ENCODE results near the gene MEX3D. TPM values are rescaled to one million over a fixed set of nuclear protein-coding genes. Genes with fewer than 3 reads are reported as not detected.

The MEX3D gene
- total RNA-seq, 6 experiments from 2014 or later = 6.7 to 16.6 (median 10.3) TPM

DNA sequence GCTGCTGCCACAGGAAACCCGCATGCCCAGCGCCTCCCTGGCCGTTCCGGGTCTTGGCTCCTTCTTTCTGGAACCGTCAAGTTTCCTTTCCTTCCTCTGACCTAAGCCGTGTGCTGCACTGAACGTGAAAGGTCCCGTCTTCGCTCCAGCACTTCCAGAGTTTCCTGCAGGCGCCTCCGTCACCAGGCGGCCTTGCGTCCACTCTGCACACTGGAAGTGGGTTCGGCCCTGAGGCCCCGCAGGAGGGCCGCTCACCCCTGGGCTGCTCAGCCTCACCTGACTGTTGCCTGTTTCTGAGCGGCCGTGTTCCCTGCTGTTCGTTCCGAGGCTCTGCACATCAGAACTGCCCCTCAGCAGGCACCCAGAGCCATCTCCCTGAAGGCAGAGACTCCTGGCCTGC lies 12.3 kb upstream of the MEX3D start:
- Histone ChIP-seq H3K4me1 (no peaks in the 10 kb centered on the region), H3K4me3 (no peak overlapping the region), H3K36me3 (peaks cover 0 to 51% (median 12%) of the 10 kb centered on the region in 4 donors), H3K27ac (no peak overlapping the region), H3K27me3 (no peaks in the 10 kb centered on the region), H3K9me3 (no peaks in the 10 kb centered on the region)
- peak; percentile 32 to 61 (median 37) for ATAC-seq
- no peak for DNase-seq
- 70% methylated on average over 6 of the region's 20 CpGs for WGBS (ENCODE audit: insufficient coverage, low coverage, low lambda C conversion rate, missing lambda C conversion rate)
- no peak for TF ChIP-seq POLR2A (IDR thresholded peaks at IDR 0.05)
- TF ChIP-seq, protein P1, sequence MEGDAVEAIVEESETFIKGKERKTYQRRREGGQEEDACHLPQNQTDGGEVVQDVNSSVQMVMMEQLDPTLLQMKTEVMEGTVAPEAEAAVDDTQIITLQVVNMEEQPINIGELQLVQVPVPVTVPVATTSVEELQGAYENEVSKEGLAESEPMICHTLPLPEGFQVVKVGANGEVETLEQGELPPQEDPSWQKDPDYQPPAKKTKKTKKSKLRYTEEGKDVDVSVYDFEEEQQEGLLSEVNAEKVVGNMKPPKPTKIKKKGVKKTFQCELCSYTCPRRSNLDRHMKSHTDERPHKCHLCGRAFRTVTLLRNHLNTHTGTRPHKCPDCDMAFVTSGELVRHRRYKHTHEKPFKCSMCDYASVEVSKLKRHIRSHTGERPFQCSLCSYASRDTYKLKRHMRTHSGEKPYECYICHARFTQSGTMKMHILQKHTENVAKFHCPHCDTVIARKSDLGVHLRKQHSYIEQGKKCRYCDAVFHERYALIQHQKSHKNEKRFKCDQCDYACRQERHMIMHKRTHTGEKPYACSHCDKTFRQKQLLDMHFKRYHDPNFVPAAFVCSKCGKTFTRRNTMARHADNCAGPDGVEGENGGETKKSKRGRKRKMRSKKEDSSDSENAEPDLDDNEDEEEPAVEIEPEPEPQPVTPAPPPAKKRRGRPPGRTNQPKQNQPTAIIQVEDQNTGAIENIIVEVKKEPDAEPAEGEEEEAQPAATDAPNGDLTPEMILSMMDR (IDR thresholded peaks at IDR 0.05) = no peak
- intact Hi-C loops (cut with DNase I) = no loop called here

DNA sequence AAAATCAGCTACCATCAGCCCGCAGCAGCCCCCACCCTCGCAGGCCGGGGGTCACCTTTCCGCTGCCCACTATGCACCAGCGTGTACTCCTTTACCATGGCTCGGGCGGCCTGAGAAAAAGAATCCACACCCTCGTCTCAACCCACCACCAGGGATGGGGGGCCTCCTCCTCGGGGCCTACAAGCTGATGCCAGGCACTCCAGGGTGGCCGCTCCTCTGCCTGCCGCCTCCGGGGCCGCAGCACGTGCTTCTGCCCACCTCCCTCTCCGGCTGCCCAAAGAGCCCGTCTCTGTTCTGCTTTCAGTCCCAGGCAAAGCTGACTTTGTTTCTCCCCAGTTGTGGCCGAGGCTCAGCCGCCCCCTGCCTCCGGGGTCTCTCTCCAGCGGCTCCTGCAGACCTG lies 11.1 kb upstream of the MEX3D start:
- Histone ChIP-seq H3K4me1 (no peaks in the 10 kb centered on the region), H3K27me3 (no peaks in the 10 kb centered on the region), H3K27ac (no peak overlapping the region), H3K36me3 (peaks cover 0 to 49% (median 11%) of the 10 kb centered on the region in 4 donors), H3K4me3 (no peak overlapping the region), H3K9me3 (no peaks in the 10 kb centered on the region)
- TF ChIP-seq, protein P1 (IDR thresholded peaks at IDR 0.05) = no peak
- no peak for TF ChIP-seq POLR2A (IDR thresholded peaks at IDR 0.05)
- no peak for ATAC-seq
- WGBS (ENCODE audit: insufficient coverage, low coverage, low lambda C conversion rate, missing lambda C conversion rate) = 96% methylated on average over 10 of the region's 20 CpGs
- intact Hi-C loops (cut with DNase I) = no loop called here
- no peak for DNase-seq

DNA sequence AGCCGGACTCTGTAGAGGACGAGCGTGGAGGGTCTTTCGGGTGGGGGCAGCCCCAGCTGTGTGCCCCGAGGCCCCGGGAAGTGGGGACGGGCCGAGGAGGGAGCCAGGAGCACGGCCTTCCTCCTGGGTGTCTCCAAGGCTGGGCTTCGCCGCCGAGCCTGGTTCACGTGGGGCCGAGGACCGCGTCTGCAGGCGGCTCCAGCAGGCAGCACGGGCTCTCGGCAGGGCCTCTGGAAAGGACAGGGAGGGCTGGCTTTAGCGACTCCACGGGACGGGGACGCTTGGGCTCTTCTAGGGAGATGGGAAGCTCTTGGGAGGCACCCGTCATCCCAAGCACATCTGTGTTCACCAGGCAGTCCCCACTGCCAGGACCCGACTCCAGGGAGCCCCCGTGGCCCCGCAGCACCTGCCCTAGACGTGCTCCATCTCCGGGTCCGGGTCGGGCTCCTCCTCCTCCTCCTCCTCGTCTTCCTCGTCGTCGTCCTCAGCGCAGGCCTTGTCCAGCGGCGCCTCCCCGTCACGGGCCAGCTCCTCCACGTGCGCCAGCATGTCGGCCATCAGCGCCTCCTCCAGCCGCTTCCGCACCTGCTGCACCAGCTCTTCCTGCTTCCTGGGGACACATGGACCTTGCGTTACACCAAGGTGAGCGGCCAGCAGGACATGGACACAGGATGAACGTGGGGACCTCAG lies 9.9 kb upstream of the MEX3D start:
- Histone ChIP-seq H3K27ac (no peak overlapping the region), H3K4me3 (no peak overlapping the region), H3K27me3 (no peaks in the 10 kb centered on the region), H3K36me3 (peaks cover 0 to 43% (median 8%) of the 10 kb centered on the region in 4 donors), H3K4me1 (no peaks in the 10 kb centered on the region), H3K9me3 (no peaks in the 10 kb centered on the region)
- no peak for TF ChIP-seq POLR2A (IDR thresholded peaks at IDR 0.05)
- TF ChIP-seq, protein P1 (IDR thresholded peaks at IDR 0.05) = no peak
- 84% methylated on average over 5 of the region's 49 CpGs for WGBS (ENCODE audit: insufficient coverage, low coverage, low lambda C conversion rate, missing lambda C conversion rate)
- ATAC-seq (no peak), DNase-seq (no peak)
- intact Hi-C loops (cut with DNase I) = no loop called here

DNA sequence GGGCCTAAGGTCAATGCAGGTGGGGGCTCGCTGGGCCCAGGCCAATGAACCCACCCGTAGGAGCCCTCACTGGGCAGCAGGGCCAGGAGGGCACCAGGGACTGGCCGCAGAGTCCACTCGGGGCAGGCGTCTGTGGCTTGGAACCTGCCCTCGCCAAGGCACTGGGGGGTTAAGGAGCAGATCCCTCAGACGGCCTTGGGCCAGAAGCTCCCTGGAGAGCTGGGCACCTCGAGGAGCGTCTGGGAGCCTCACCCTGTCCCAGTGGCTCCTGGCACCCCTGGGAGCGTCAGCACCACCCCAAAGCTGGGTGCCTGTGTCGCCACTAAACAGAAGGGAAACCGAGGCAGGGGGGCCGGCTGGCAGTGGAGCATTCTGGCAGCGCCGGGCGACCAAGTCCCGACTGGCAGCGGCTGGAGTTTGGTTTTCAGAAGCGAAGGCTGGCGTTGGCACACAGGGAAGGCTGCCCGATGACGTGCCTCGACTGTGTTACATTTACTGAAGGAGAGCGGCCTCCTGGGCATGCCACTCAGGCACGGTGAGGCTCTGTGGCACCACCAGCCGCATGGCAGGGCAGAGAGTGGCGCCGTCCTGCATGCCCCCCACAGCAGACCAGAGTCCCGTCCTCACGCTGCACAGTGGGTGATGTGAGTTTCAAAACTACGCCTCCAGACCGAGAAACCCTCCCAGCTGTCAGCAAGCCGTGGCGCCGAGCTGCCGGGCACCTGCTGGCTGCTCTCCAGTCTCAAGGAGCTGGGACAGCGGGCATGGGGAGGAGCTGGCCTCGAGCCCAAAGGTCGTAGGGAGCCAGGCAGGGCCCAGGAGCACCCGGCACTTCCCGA lies 9.2 kb upstream of the MEX3D start:
- H3K9me3 ChIP-seq = no peaks in the 10 kb centered on the region
- no peak overlapping the region for H3K4me3 ChIP-seq
- no peaks in the 10 kb centered on the region for H3K4me1 ChIP-seq
- intact Hi-C loops (cut with DNase I) = no loop called here
- H3K27me3 ChIP-seq = no peaks in the 10 kb centered on the region
- DNase-seq (no peak), ATAC-seq (no peak)
- WGBS (ENCODE audit: insufficient coverage, low coverage, low lambda C conversion rate, missing lambda C conversion rate) = no CpG with 5 or more reads among the region's 41 CpGs
- peaks cover 0 to 38% (median 8%) of the 10 kb centered on the region in 4 donors for H3K36me3 ChIP-seq
- TF ChIP-seq, protein P1 (IDR thresholded peaks at IDR 0.05) = no peak
- TF ChIP-seq POLR2A (IDR thresholded peaks at IDR 0.05) = no peak
- H3K27ac ChIP-seq = no peak overlapping the region

Data from right lobe of liver (tissue), 6 donors.